Measurements from ENCODE around the gene XYLB.
"Not testable (repeated sequence)": the region's sequence is repeated elsewhere in the genome, so short reads cannot be mapped to it uniquely, and the experiment has no call there.

- TF ChIP-seq POLR2AphosphoS5 (IDR thresholded peaks at IDR 0.05; ENCODE audit: borderline replicate concordance, low read depth, low read length); EZH2 (IDR thresholded peaks at IDR 0.05); FOXP2 (optimal IDR thresholded peaks at IDR 0.05; ENCODE audit: control extremely low read depth, extremely low read length, insufficient read depth): not testable (repeated sequence)
Observed at GRCh38 chr3:38320638-38321037, 25.9 kb upstream of the XYLB start.
